Activated CD8-positive, alpha-beta memory T cell treated with anti-CD3 and anti-CD28 coated beads, Interleukin-2, amount 50 U/mL, for 4 hours (primary cell): Measurements from ENCODE around the gene TNFRSF4.

ENCODE experiments used
- DNase-seq: peaks from one replicate; pipeline ENCODE4 v3.0.0-alpha.2; 2020

Gene TNFRSF4

GRCh38 chr1:1166642-1167397 is 47.1 kb downstream of the TNFRSF4 start:
- DNase-seq, result no peak

GRCh38 chr1:1165900-1166421 is 48.0 kb downstream of the TNFRSF4 start:
- no peak for DNase-seq

GRCh38 chr1:1165485-1165884 is 48.5 kb downstream of the TNFRSF4 start:
- DNase-seq, result no peak

GRCh38 chr1:1164701-1165451 is 49.1 kb downstream of the TNFRSF4 start:
- DNase-seq, result no peak

GRCh38 chr1:1164361-1164700 is 49.6 kb downstream of the TNFRSF4 start:
- no peak for DNase-seq

GRCh38 chr1:1163538-1164070 is 50.3 kb downstream of the TNFRSF4 start:
- no peak for DNase-seq

GRCh38 chr1:1162597-1163537 is 51.1 kb downstream of the TNFRSF4 start:
- no peak for DNase-seq

GRCh38 chr1:1161683-1162079 is 52.3 kb downstream of the TNFRSF4 start:
- no peak for DNase-seq
